WTC11 (cell line): ENCODE measurements around the gene CD19. TPM values are rescaled to one million over a fixed set of nuclear protein-coding genes. Genes with fewer than 3 reads are reported as not detected.
"Not testable (repeated sequence)": the region's sequence is repeated elsewhere in the genome, so short reads cannot be mapped to it uniquely, and the experiment has no call there.

Experiments
- ATAC-seq: fragments of 200-7000 bp; cut with Tn5 transposase; 2 replicates; pipeline ENCODE4 v1.10.0; 2021; ENCODE audit warnings: mild to moderate bottlenecking, moderate library complexity
- CTCF ChIA-PET: fragments of 300-600 bp; sonication (Branson Sonifier 250); formaldehyde crosslinking; loops from one replicate; lab custom pipeline; 2021; ENCODE audit warnings: antibody characterized with exemption; lab: Charles Lee
- POLR2A ChIA-PET: fragments of 350-600 bp; sonication (Branson Sonifier 250); formaldehyde crosslinking; loops from one replicate; lab custom pipeline; 2021; ENCODE audit warnings: antibody characterized with exemption; lab: Charles Lee
- DNase-seq: peaks from one replicate; pipeline ENCODE4 v3.0.0; 2021; ENCODE audit warnings: low spot score
- H3K27ac Mint-ChIP-seq: 2 replicates; pipeline ENCODE4 v1.8.0; 2021; ENCODE audit warnings: mixed read lengths
- H3K27me3 Mint-ChIP-seq: 2 replicates; pipeline ENCODE4 v1.8.0; 2021; ENCODE audit warnings: low read depth, mild to moderate bottlenecking, moderate library complexity, mixed read lengths
- H3K36me3 Mint-ChIP-seq: 2 replicates; pipeline ENCODE4 v1.8.0; 2021; ENCODE audit warnings: mixed read lengths
- H3K4me1 Mint-ChIP-seq: 2 replicates; pipeline ENCODE4 v1.8.0; 2022; ENCODE audit warnings: mixed read lengths
- H3K4me3 Mint-ChIP-seq: 2 replicates; pipeline ENCODE4 v1.8.0; 2021; ENCODE audit warnings: mild to moderate bottlenecking, moderate library complexity, mixed read lengths
- H3K9me3 Mint-ChIP-seq: 2 replicates; pipeline ENCODE4 v1.8.0; 2021; ENCODE audit warnings: mixed read lengths
- AR ChIP-seq: fragments of 250-450 bp; sonication (Bioruptor Pico); IDR thresholded peaks from 2 replicates; pipeline ENCODE4 v1.9.0; 2021; ENCODE audit warnings: mild to moderate bottlenecking
- CREB1 ChIP-seq: sonication (generic); formaldehyde crosslinking; IDR thresholded peaks from 2 replicates; pipeline ENCODE4 v1.8.0; 2023; ENCODE audit warnings: mild to moderate bottlenecking, missing genetic modification reagents
- CTCF ChIP-seq: fragments of 200-600 bp; IDR thresholded peaks from 2 replicates; pipeline ENCODE4 v1.8.0; 2022; ENCODE audit warnings: antibody characterized with exemption
- GTF2I ChIP-seq: fragments of 250-450 bp; sonication (Bioruptor Pico); conservative IDR thresholded peaks from 2 replicates; pipeline ENCODE4 v1.4.0; 2021; ENCODE audit warnings: mild to moderate bottlenecking
- IRF1 ChIP-seq: sonication (generic); formaldehyde crosslinking; IDR thresholded peaks from 2 replicates; pipeline ENCODE4 v1.8.0; 2023; ENCODE audit warnings: missing genetic modification reagents
- MXD4 ChIP-seq: fragments of 250-450 bp; sonication (Bioruptor Pico); IDR thresholded peaks from 2 replicates; pipeline ENCODE4 v1.8.0; 2021; ENCODE audit warnings: mild to moderate bottlenecking, moderate library complexity, borderline replicate concordance
- NR1H2 ChIP-seq: sonication (generic); formaldehyde crosslinking; IDR thresholded peaks from 2 replicates; pipeline ENCODE4 v1.9.0; 2021; ENCODE audit warnings: mild to moderate bottlenecking, moderate library complexity, missing genetic modification reagents
- RELA ChIP-seq: sonication (generic); formaldehyde crosslinking; IDR thresholded peaks from 2 replicates; pipeline ENCODE4 v1.8.1; 2022; ENCODE audit warnings: missing genetic modification reagents, mild to moderate bottlenecking, borderline replicate concordance
- USF2 ChIP-seq: sonication (generic); formaldehyde crosslinking; IDR thresholded peaks from 2 replicates; pipeline ENCODE4 v1.8.1; 2023; ENCODE audit warnings: mild to moderate bottlenecking, missing genetic modification reagents, moderate library complexity
- ZBTB21 ChIP-seq: sonication (generic); formaldehyde crosslinking; IDR thresholded peaks from 2 replicates; pipeline ENCODE4 v1.8.1; 2023; ENCODE audit warnings: mild to moderate bottlenecking, missing genetic modification reagents, borderline replicate concordance
- ZNF121 ChIP-seq: sonication (generic); formaldehyde crosslinking; IDR thresholded peaks from 2 replicates; pipeline ENCODE4 v1.8.0; 2023; ENCODE audit warnings: missing genetic modification reagents
- ZNF317 ChIP-seq: sonication (generic); formaldehyde crosslinking; IDR thresholded peaks from 2 replicates; pipeline ENCODE4 v1.8.1; 2023; ENCODE audit warnings: low read depth, mild to moderate bottlenecking, moderate library complexity, missing genetic modification reagents, borderline replicate concordance
- ZNF512 ChIP-seq: sonication (generic); formaldehyde crosslinking; IDR thresholded peaks from 2 replicates; pipeline ENCODE4 v1.8.1; 2022; ENCODE audit warnings: missing genetic modification reagents, borderline replicate concordance
- total RNA-seq: library from RNA; stranded (reverse); gene quantifications from 3 replicates; pipeline ENCODE4 v1.2.3, GENCODE V29; 2021

The CD19 gene
- total RNA-seq, 1 experiment from 2014 or later: 0.90 TPM

- TF ChIP-seq IRF1 (CRISPR knock-in tag) (no peak), GTF2I (CRISPR knock-in tag) (no peak)
Observed at GRCh38 chr16:28964496-28964895, 32.7 kb downstream of the CD19 start (continued).

GRCh38 chr16:28967156-28967555 lies 35.4 kb downstream of the CD19 start:
- no peak for DNase-seq
- Mint-ChIP-seq H3K9me3 (no peaks in the 10 kb centered on the region), H3K4me3 (no peak overlapping the region)
- TF ChIP-seq USF2 (CRISPR knock-in tag) (no peak), RELA (CRISPR knock-in tag) (no peak), NR1H2 (CRISPR knock-in tag) (no peak), ZNF512 (CRISPR knock-in tag) (no peak), GTF2I (CRISPR knock-in tag) (no peak), CTCF (no peak), ZBTB21 (CRISPR knock-in tag) (no peak)
- TF ChIP-seq, all 79 proteins: peak for 0
- no peak for ATAC-seq
- no peak overlapping the region for H3K27ac Mint-ChIP-seq
- ChIA-PET CTCF (interaction anchor here (1.0 kb wide), 1 partner anchor 10 kb away, joined by 3 read pairs; no protein-coding TSS in a partner anchor), POLR2A (no interaction called here)
- peaks cover 28% of the 10 kb centered on the region for H3K36me3 Mint-ChIP-seq
- H3K27me3 Mint-ChIP-seq: no peaks in the 10 kb centered on the region
- H3K4me1 Mint-ChIP-seq: no peaks in the 10 kb centered on the region

- CTCF ChIA-PET, H3K4me1 Mint-ChIP-seq, H3K36me3 Mint-ChIP-seq, ATAC-seq, POLR2A ChIA-PET, DNase-seq, H3K4me3 Mint-ChIP-seq, H3K27me3 Mint-ChIP-seq: not testable (repeated sequence)
- peak; percentile 63; the same call in 1 of the 2 replicates for TF ChIP-seq ZNF121 (CRISPR knock-in tag)
- TF ChIP-seq, all 79 proteins: peak for 1; not testable (repeated sequence) for 78
- H3K27ac Mint-ChIP-seq, H3K9me3 Mint-ChIP-seq: not testable (repeated sequence)
Observed at GRCh38 chr16:28969696-28970095, 37.9 kb downstream of the CD19 start.

- peak overlapping the region; percentile 95 for H3K4me3 Mint-ChIP-seq
- H3K27me3 Mint-ChIP-seq: no peaks in the 10 kb centered on the region
- TF ChIP-seq AR: no peak
- TF ChIP-seq MXD4 (CRISPR knock-in tag): no peak
- no peak for TF ChIP-seq CREB1 (CRISPR knock-in tag)
- TF ChIP-seq NR1H2 (CRISPR knock-in tag): no peak
- no peak for TF ChIP-seq ZNF317
- peak; percentile 44 for TF ChIP-seq CTCF
- no peak for TF ChIP-seq IRF1 (CRISPR knock-in tag)
- H3K36me3 Mint-ChIP-seq: 0 out of 2 replicates have a peak, but pooled peaks cover 3% of the 10 kb centered on the region
- ATAC-seq (peak; percentile 69), DNase-seq (peak; percentile 78)
- peak overlapping the region; percentile 98 for H3K27ac Mint-ChIP-seq
- H3K4me1 Mint-ChIP-seq: peaks cover 7% of the 10 kb centered on the region
- H3K9me3 Mint-ChIP-seq: no peaks in the 10 kb centered on the region
- ChIA-PET POLR2A (interaction anchor here (0.6 to 1.0 kb wide), 3 partner anchors 31 to 135 kb away, joined by 3 to 4 read pairs (median 3); no protein-coding TSS in a partner anchor), CTCF (interaction anchor here (0.6 to 1.8 kb wide), 18 partner anchors 9 to 925 kb away, joined by 3 to 15 read pairs (median 4); partner anchors contain the start of genes NFATC2IP, SEZ6L2 and TUFM)
Observed at GRCh38 chr16:28974007-28974436, 42.3 kb downstream of the CD19 start.
